ENCODE data around the gene KCNQ1OT1.

The KCNQ1OT1 gene

DNA sequence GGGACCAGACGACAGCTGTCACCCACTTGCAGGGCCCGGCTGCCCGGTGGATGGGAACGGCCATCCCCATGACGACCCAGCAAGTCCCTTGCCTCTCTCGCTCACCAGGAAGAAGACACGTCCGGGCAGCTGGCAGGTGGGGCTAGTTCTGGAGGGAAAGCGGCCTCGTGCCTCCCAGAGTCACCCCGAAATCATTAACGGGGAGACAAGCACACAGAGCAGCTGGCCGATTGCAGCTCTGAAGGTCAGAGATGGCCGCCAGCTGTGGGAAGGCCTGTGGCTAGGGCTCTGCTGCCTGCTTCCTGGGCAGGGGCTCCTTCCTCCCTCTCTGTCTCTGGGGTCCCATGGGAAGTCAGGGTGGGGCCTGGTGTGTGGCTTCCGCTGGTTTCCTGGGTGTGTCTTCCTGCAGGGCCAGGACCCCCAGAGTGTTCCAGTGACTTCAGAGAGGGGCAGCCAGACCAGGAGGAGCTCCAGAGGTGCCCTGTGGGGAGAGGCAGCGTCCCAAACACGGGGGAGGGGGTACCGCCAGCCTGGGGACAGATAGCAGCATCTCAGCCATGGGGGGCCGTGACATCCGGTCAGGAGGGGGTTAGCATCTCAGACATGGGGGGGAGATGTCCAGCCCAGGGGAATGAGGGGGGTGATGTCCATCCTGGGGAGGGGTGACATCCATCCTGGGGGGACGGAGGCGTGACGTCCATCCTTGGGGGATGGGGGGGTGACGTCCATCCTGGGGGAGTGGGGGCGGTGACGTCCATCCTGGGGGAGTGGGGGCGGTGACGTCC, 140.1 kb downstream of the KCNQ1OT1 start:
- no peak for DNase-seq (ENCODE audit: low read depth in 2 of 2)

DNA sequence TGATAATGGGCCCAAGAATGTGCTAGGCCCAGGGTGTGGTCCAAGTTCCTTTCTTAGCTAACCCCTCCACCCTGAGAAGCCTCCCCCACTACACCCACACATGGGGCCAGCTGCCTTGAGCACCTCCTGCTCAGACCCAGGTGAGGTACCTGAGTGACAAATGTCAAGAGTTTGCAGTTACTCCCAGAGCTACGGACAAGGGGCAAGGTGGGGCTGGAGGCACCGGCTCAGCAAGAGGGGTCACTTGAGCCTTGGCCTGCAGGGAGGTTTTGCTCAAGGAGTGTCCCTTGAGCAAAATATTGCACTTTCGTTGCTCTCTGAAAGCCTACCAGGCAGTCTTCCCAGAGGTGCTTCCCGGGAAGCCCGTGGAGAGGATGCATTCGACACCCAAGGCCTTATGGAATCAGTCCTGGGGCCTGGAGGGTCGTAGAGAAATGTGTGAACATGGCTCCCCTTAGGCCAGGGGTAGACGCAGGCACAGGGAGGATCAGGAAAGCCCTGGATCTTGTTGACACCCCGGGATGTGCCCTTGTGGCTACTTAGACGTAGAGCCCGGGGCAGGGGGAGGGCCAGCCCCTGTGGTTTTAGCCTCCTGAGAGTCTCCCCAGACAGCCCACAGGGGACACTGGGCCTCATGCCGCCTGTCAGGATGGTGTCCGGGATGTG, 140.8 kb downstream of the KCNQ1OT1 start:
- DNase-seq (ENCODE audit: low read depth in 2 of 2) = no peak

GRCh38 chr11:2558397-2558796, 141.4 kb downstream of the KCNQ1OT1 start:
- no peak for DNase-seq (ENCODE audit: low read depth in 2 of 2)
